GM19240 (cell line): Measurements from ENCODE around the gene DISC1.
"Not testable (repeated sequence)": the region's sequence is repeated elsewhere in the genome, so short reads cannot be mapped to it uniquely, and the experiment has no call there.

Source experiments
- DNase-seq: peaks from one replicate; pipeline ENCODE4 v3.0.0; 2011; ENCODE audit warnings: low spot score; ENCODE audit not compliant: insufficient read length

DISC1 gene

DNA sequence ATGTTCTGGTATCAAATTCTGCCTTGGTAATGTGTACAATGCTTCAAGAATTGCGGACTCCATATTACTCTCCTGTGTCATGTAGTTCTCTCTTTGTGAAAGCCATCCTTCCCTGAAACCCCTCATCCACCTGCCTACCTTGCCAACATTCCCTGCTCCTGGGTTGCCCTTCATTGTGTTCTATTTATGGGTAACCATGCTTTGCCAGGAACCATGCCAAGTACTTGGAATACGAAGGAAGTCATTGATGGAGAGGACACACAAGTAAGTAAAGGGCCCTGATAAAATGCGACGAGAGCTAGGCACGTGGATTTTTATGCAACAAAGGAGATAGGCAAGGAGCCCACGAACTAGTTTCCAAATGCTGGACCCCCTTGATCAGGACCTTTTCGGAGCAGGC lies 300.8 kb downstream of the DISC1 start:
- DNase-seq: no peak

DNA sequence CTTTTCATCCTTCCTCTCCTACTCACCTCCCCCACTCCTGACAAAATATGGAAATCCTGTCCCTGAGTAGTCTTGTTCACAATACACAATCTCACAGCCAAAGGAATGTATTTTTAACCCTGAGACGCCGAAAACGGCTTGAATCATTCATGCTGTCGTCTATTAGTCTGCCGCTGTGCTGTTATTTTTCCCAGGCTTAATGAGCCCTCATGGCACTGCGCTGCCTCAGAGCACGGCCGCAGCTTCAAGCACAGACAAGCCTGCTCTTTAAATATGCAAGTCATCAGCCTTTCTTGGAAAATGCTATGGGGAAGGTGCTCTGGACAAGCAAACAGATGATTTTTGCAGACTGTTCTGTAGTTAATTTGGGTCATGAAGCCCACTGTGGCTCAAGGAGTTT lies 302.7 kb downstream of the DISC1 start:
- DNase-seq: no peak

DNA sequence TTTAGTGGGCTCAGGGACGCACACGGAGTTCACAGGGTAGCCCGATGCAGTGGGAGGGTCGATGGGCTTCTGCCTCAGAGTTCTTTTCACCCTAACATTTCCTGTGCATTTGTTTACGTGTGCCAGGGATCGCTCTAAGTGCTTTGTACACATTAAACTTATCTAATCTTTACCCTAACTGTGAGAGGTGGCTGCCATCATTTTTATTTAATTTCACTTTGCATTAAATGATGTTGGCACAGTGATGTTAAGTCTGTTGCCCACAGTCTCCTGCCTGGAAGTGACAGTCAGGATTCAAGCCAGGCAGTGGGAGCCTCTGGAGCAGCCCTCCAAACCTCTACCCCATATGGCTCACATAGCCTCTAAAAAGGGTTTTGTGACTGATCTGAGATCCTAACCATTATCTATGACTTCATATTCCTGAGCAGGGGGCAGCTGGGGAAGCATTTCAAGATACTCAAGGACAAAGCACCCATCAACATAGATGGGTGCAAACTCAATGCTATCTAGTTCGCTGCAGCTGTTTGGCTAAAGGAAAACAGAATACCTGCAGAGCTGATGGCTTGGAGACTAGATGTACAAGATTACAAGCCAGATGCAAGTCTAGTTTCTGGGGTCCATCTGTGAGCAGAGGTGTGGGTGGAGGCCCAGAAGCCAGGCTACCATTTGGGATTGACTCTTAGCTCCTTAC lies 303.8 kb downstream of the DISC1 start:
- no peak for DNase-seq

DNA sequence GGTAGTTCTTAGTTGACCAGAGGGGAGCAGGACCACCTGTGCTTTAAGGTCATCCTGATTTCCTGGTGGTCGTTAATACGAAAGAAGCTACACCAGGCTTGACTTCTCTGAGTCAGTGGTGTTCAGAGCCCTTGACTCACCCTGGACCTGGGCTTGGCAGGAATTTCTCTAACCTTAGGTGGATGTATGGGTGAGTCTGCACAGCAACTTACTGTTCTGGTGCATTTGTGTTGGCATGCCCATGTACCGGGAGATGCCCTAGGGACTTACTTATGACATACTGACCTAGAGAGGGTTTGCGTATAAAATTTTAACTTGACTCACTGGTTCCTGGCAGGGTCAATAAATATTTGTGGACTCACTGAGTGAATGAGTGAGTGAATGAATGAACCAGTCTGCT lies 304.6 kb downstream of the DISC1 start:
- no peak for DNase-seq

DNA sequence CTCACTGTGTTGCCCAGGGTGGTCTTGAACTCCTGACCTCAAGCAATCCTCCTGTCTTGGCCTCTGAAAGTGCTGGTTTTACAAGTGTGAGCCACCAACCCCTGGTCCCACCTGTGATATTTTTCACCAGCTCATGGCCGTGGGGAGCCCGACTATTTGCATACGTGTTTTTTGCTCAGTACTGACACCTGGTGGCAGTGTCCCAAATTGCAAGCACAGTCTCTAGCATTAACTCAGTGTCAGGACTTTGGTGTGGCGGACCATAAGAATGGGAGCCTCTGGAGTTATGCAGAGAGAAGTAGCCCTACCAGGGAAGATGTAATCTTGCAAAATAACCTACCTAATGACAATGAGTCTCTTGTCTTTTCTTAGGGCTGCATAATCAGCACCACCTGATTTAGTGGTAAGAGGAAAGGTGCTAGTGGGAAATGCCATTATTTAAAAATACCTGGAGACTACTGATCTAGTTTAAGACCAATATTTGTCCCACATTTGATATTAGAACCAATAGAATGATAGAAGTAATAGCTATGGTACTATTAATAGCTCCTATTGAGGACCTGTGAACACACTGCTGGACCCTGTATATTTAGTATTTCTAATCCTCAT lies 305.4 kb downstream of the DISC1 start:
- peak; percentile 12 for DNase-seq

DNA sequence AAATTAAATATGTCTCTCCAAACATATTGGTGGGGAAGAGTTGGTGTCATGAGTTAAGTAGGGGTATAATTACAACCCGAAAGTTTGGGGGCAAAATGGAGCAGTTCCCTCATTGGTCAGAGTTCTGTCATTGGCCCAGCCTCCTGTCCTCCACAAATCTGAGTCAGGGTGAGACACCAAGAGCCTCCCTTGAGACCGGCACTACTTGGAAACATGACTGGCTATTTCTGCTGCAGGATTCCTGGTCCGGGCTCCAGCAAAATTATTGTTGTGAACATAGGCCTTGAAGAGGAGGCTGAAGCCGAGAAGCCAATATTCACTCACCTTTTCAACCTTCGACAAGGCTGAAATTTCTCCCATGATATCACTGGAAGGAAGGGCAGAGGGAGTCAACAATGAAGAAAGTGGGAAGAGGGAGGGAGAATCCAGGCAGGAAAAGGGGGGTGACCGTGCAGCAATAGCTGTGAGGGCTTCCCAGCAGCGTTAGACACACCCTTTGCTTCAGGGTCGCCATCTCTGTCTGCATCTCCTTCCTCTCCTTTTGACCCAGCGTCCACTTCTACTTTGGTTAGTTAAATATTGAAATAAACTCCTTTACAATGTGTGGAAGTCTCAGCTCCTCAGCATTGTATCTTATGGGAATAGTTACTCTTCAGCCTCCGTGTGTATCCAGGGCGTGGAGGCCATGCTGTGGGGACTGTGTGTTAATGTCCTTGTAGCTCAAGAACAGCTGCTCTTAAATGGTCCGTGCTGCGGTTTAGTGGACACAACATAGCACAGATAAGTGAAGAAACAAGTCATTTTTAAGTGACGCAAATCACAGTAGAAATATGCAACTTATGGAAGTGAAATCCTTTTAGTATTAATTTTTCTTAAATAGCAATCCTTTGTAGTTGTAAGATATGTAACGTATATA lies 307.4 kb downstream of the DISC1 start:
- DNase-seq: no peak

DNA sequence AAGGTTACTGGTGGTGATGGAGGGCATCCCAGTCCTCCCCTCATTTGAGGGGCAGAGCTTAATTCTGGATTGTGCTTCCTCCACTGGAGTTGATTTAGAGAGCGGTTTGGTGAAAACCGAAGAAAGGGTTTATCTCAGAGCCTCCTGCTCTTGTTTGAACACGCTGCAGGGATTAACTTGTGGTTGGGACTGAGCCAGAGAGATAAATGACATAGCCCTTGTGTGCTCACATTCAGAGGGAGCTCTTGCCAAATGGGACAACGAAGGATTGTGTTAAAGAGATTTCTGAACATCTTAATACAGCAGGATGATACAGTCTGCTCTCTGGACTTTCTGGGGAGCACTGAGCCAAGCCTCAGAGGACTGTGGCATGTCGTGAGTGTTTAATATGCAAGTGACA lies 308.2 kb downstream of the DISC1 start:
- no peak for DNase-seq

DNA sequence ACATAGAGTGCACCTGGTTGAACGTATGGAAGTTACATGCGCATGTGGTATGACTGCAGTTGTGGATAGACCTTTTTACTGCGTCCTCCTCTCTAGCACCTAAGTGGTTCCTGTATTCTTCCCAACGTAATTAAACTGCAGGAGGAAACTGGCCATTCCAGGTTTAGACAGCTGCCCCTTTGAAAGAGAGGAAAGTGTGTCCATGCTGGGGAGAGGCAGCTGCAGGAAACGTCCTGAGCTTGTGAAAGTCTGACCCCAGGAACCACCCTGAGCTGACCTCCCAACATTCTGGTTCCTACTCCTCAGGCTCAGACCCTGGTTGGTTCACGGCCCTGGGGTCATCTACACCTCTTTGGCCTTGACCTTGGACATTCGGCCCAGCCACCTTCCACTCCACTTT lies 309.3 kb downstream of the DISC1 start:
- no peak for DNase-seq

DNA sequence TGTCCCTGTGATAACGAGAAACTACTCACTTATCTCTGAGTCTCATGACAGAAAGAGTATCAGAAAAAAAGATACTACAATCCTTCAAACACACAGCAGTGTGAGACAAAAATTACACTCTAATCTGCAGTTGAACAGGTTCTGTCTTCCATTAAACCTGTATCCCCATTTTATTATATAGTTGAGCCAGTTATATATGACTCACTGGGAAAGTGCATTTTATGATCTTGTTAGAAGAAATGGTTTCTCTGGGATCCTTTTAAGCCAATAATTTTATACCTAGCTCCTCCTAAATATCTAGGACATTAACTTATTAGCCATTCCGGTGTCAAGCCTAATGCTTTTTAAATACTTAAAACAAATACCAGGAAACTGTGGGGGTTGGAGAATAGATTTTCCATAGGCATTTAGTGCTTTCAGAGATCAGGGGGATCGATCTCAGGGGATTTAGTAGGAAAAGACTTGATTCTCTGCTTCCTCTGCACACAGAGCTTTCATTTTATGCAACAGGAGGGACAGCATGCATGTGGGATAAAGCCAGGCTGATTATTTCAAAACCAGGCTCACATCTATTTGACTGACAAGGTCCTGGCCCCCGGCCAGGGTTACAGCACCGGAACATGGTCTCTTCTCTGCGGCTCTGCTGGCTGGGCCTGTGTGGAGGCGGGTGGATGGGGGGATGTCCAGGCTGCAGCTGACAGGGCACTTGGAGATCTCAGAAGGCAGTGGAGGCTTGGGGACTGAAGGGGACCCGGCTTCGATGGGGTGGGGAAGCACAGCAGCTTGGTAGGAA lies 310.6 kb downstream of the DISC1 start:
- DNase-seq: no peak

DNA sequence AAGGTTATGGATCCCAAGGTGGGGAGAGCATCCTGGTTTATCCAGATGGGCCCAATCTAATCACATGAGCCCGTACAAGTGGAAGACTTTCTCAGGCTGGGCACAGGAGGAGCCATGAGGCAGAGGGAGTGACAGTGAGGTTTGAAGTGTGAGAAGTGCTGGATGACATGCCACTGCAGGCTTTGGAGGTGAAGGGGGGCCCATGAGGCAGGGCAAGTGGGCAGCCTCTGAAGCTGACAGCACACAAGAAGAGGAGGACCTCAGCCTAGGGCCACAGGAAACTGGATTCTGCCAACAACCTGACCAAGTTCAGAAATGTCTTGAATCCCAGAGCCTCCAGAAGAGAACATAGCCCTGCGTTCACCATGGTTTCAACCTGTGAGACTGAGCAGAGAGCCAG lies 311.6 kb downstream of the DISC1 start:
- DNase-seq: no peak

DNA sequence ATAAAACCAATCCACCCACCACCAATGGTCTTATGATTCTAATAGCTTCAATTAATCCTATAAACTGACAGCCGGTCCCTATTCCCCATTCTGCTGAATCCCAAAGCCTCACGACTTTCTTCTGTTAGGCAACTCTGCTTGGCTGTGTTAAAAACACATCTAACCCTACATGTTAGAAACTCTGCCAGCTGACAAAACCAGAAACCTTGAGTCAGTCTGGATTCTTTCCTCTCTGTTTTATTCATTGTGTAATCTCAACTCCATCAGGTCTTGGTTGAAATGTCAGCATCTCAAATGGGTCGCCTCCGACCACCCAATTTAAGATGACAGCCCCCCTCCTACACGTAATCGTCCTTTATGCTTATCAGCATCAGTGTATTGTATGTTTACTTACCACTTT lies 312.1 kb downstream of the DISC1 start:
- DNase-seq: no peak

DNA sequence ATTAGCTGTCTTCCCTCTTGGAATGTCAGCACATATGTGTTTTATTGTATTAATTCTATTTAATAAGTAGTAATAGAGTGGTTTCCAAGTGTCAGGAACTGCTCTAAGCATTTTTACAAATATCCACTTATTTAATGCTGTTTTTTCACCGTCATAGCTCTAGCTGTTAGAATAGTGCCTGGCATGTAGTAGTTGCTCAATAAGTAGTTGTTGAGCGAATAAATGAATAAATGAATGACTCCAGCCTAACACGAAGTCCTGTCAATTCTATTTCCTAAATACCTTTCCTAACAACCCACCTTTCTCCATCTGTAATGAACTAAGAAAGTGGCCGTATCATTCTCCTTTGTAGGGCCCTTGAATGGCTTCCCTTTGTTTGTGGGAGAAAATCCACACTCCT lies 312.5 kb downstream of the DISC1 start:
- DNase-seq: no peak

DNA sequence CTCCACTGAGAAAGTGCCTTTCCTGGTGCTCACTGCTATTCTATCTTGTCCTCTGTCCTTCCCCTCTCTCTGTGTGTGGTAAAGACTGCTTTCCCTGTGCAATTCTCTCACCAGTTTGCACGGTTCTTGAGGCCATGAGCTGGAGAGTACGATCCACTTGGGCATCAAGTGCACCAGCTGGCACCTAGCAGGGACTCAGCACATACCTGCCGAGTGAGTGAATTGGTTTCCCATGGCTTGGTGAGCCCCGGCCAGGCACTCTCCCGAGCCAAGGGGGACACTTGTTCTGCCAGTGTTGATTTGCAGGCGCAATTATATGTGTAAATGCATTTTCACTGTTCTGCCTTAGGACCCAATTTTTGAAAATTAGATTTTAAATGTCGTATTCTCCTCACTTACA lies 313.5 kb downstream of the DISC1 start:
- no peak for DNase-seq

DNA sequence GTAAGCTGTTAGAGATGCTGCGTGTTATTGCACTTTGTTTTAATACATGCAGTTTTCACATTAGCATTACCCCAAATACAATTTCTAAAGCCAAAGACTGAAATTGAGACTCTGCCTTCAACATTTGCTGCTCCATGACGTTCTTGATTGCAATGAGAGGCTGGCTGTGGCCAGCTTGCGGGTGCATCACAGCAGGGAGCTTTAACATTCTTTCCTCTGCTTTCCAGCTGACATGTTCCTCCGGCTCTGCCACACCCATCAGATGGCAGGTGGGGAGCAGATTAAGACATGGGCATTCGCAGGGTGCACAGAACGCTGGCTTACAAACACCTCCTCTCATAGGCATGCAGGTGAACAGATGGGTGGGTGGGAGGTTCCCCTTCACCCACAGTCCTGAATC lies 314.1 kb downstream of the DISC1 start:
- DNase-seq: no peak

DNA sequence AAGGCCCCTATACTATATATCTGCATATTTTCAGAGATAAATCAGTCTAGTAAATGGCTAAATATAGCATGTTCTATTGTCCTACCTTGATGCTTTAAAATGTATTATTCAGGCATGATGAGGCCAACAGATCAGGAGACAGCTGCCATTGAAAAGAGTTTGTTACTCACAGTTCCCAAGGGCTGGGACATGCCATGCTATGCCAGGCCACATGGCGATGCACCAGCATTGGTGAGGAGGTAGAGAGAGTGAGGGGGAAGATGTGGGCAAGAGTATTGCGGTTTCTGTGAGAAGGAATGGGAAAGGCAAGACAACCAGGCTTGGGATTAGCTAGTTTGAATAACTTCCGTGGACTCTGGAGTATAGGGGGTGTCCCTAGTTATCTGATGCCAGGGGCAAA lies 316.5 kb downstream of the DISC1 start:
- no peak for DNase-seq

DNA sequence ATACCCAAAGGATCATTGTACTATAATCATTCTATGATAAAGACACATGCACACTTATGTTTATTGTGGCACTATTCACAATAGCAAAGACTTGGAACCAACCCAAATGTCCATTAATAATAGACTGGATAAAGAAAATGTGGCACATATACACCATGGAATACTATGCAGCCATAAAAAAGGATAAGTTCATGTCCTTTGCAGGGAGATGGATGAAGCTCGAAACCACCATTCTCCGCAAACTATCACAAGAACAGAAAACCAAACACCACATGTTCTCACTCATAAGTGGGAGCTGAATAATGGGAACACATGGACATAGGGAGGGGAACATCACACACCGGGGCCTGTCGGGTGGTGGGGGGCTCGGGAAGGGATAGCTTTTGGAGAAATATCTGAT lies 321.5 kb downstream of the DISC1 start:
- not testable (repeated sequence) for DNase-seq

DNA sequence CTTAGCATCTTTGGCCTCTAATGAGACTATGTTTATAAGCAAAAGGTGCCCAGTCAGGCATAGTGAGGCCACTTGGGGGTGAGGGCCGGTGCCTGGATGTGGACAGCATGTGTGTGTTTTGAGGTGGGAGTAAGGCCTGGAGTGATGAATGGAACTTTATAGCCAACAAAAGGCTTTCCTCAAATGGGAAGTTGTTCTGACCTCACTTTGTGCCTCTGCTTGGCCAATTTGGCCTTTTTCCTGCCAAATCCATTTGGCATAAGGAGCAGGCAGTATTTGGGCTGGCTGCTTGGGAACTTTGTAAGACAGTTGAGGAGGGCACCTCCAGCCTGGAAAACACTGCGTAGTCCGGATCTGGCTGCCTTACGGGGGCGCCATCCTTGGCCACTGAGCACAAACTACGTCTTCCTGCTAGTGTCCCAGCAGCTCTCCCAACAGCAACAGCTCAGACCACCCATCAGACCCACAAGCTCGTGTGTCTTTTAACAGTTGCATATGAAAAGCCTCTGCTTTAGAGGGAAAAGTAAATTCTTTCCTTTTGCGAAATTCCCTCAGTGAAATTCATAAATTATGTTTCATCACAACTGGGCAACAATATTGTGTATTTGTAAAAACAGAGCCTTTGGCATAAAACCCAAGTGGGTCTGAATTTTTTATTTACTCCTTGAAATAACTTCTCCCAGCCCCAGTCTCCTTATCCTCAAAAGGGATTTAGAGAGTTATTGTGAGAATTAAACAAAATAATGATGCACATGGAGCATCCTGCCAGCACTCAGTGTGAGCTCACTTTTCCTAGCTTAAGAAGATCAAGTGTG lies 322.9 kb downstream of the DISC1 start:
- DNase-seq: no peak

DNA sequence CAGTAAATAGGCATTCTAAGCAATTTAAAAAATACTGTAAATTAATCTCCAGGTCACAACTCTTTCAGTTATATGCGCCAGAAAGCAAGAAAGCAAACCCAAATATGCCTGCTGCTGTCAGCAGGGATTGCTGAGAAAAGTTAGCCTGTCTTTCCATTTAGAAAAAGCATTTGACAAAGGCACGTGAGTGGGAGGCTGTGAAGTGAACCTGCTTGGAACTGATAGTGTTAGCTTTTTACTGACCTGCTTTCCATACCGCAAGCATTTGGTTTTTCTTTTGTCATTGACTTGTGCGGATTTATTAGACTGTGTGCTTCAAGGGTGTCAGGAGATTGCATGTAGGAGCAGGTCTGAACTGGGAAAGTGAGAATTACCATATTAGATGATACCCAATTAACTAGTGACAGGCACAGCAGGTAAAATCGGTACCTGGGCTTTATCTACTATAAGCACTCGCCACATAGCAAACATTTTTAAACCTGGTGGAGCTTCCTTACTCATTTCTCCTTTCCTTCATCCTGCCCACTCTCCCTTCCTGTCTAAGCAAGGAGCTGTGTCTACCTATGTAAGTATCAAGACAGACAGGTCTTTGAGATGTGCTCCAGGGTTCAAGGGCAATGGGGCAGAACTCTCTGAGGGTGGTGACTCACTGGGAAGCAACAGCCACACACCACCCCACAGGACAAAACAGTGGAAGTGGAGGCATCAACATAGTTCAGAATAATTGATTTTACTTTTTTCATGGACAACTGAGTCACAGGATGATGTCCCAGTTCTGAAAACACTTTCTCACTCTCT lies 323.9 kb downstream of the DISC1 start:
- DNase-seq: no peak

DNA sequence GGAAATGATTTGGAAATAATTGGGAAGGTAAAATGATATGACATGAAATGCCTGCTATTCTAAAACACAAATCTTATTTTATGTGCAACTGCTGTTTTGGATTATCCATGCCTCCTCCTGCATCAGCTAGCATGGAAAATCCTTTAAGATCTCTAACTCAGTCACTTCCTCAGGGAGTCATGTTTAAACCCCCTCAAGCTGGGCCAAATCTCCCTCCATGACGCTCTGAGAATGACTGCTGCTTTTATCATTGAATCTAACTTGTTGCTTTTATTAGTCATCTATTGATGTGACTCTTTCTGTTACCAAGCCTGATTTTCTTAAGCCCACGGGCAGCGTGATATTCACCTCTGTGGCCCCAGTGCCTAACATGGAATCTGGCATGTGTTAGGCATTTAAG lies 324.8 kb downstream of the DISC1 start:
- DNase-seq: no peak

DNA sequence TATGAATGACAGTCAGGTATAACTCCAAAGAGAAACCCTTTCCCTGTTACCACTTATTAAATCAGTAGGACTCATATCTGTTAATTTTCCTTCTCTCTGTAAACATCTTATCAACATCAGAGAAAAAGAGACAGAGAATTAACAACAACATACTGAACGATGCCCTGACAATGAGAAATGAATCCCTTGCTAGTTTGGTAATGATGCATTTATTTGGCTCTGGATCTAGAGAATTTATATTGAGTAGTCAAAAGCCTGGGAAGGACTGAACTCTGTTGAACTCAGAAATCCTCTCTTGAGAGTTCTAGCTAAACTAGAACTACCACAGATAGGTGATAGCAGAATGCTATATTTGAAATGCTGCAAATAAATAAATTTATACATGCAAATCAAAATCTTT lies 325.6 kb downstream of the DISC1 start:
- DNase-seq: no peak
